Loucy (cell line): ENCODE data around the gene GPATCH2L.

Experiments used
- H2AFZ ChIP-seq: fragments of 200-600 bp; sonication (generic); 2 replicates; pipeline ENCODE4 v1.6.0; 2016; ENCODE audit warnings: antibody characterized with exemption, mild to moderate bottlenecking, low read length, moderate library complexity
- H3F3A ChIP-seq: fragments of 200-600 bp; 2 replicates; pipeline ENCODE4 v1.6.0; 2016; ENCODE audit warnings: antibody characterized with exemption, low read depth, mild to moderate bottlenecking
- H3K27me3 ChIP-seq: fragments of 200-600 bp; sonication (generic); 2 replicates; pipeline ENCODE4 v1.6.1; 2014; ENCODE audit warnings: low read length, mild to moderate bottlenecking; ENCODE audit not compliant: insufficient read depth, poor library complexity, severe bottlenecking
- H3K36me3 ChIP-seq: fragments of 200-600 bp; sonication (generic); 2 replicates; pipeline ENCODE4 v1.6.1; 2016; ENCODE audit warnings: low read length; ENCODE audit not compliant: insufficient read depth
- H3K4me1 ChIP-seq: fragments of 200-600 bp; sonication (generic); 2 replicates; pipeline ENCODE4 v1.5.1; 2014; ENCODE audit warnings: low read length, mild to moderate bottlenecking; ENCODE audit not compliant: insufficient read depth, poor library complexity, severe bottlenecking
- H3K4me2 ChIP-seq: fragments of 200-600 bp; sonication (generic); 2 replicates; pipeline ENCODE4 v1.6.0; 2014; ENCODE audit warnings: antibody characterized with exemption, low read length, low read depth, mild to moderate bottlenecking; ENCODE audit not compliant: poor library complexity, severe bottlenecking
- H3K4me3 ChIP-seq: fragments of 200-600 bp; sonication (generic); 2 replicates; pipeline ENCODE4 v1.5.1; 2014; ENCODE audit warnings: low read length, mild to moderate bottlenecking, mixed read lengths; ENCODE audit not compliant: poor library complexity, severe bottlenecking
- H3K79me2 ChIP-seq: fragments of 200-600 bp; sonication (generic); 2 replicates; pipeline ENCODE4 v1.6.1; 2014; ENCODE audit warnings: low read length; ENCODE audit not compliant: insufficient read depth
- H3K9ac ChIP-seq: fragments of 200-600 bp; sonication (generic); 2 replicates; pipeline ENCODE4 v1.6.0; 2014; ENCODE audit warnings: mild to moderate bottlenecking, low read depth, low read length, moderate library complexity; ENCODE audit not compliant: poor library complexity, severe bottlenecking
- H3K9me2 ChIP-seq: fragments of 200-600 bp; sonication (generic); replicated peaks from 2 replicates; pipeline ENCODE4 v1.6.1; 2016; ENCODE audit warnings: low read depth, low read length, mixed read lengths
- H3K9me3 ChIP-seq: fragments of 200-600 bp; sonication (generic); 2 replicates; pipeline ENCODE4 v1.6.1; 2014; ENCODE audit warnings: mild to moderate bottlenecking, antibody characterized with exemption, low read length, low read depth; ENCODE audit not compliant: insufficient read depth
- H4K20me1 ChIP-seq: fragments of 200-600 bp; sonication (generic); 2 replicates; pipeline ENCODE4 v1.6.0; 2014; ENCODE audit warnings: antibody characterized with exemption, low read length, mild to moderate bottlenecking; ENCODE audit not compliant: insufficient read depth, poor library complexity, severe bottlenecking
- EZH2phosphoT487 ChIP-seq: fragments of 200-600 bp; IDR thresholded peaks from 2 replicates; pipeline ENCODE4 v1.6.1; 2018; ENCODE audit warnings: antibody characterized with exemption, mild to moderate bottlenecking, moderate library complexity, borderline replicate concordance
- TF ChIP-seq, protein P1 (sequence below): fragments of 200-600 bp; sonication (generic); conservative IDR thresholded peaks from 2 replicates; pipeline ENCODE4 v1.5.1; 2014; ENCODE audit warnings: mild to moderate bottlenecking, antibody characterized with exemption, low read length

Gene GPATCH2L

DNA sequence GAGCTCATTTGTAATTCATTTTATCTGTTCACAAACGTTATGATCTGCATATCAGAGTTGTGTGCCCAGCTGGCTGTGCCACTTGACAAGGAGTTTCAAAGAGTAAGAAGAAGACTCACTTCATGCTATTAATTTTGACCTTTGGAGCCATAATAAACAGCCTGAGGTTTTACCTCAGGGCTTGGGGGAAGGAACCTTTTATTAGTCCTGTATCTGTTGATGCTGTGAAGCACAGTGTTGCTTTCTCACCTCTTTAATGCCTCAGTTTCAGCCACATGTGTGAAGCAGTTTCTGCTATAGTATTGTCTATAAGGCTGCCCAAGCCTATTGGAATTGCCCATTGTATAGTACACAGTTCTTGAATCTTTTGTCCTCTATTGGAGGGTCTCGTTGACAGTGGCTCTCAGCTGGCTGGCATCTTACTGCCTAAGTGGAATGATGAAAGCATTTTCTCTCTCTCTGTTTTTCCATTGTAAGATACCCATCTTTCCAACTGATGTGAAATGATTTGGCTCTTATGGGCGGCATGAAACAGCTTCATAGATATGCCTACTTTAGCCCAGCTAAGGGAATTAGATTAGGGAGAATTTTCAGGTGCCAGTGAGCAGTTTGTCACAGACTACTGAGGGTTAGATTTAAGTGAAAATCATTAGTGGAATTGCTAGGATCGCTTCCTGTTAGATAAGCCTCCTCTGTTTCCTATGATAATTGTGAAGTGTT is 34.7 kb downstream of the GPATCH2L start:
- H3K36me3 ChIP-seq, result peaks cover 84% of the 10 kb centered on the region
- H3K9me3 ChIP-seq, result no peaks in the 10 kb centered on the region
- H3K4me3 ChIP-seq, result no peak overlapping the region
- H2AFZ ChIP-seq, result no peak overlapping the region
- H3K27me3 ChIP-seq, result no peaks in the 10 kb centered on the region
- no peaks in the 10 kb centered on the region for H3K4me1 ChIP-seq
- H3K79me2 ChIP-seq, result peaks cover 55% of the 10 kb centered on the region
- TF ChIP-seq, protein P1, sequence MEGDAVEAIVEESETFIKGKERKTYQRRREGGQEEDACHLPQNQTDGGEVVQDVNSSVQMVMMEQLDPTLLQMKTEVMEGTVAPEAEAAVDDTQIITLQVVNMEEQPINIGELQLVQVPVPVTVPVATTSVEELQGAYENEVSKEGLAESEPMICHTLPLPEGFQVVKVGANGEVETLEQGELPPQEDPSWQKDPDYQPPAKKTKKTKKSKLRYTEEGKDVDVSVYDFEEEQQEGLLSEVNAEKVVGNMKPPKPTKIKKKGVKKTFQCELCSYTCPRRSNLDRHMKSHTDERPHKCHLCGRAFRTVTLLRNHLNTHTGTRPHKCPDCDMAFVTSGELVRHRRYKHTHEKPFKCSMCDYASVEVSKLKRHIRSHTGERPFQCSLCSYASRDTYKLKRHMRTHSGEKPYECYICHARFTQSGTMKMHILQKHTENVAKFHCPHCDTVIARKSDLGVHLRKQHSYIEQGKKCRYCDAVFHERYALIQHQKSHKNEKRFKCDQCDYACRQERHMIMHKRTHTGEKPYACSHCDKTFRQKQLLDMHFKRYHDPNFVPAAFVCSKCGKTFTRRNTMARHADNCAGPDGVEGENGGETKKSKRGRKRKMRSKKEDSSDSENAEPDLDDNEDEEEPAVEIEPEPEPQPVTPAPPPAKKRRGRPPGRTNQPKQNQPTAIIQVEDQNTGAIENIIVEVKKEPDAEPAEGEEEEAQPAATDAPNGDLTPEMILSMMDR, result no peak
- TF ChIP-seq EZH2phosphoT487, result no peak
- H3K9me2 ChIP-seq, result no peaks in the 10 kb centered on the region
- no peaks in the 10 kb centered on the region for H3F3A ChIP-seq
- H4K20me1 ChIP-seq, result peaks cover 17% of the 10 kb centered on the region
- no peak overlapping the region for H3K9ac ChIP-seq
- no peak overlapping the region for H3K4me2 ChIP-seq

DNA sequence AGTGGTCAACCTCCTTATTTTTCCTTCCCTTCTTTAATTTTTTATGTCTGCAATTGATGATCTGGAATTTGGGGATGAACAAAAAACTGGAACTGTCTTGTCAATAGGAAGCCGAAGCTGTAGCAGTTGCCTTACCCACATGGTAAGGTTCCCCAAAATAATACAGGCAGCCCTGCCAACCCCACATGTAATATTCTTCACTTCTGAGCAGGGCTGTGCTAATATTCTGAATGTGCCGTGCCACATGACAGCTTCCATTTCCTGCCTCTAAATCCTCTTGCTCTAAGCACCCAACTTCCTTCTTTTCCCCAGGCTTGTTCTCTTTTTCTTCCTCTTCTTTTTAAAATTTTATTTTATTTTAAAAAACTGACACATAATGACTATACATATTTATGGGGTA is 39.6 kb downstream of the GPATCH2L start:
- no peaks in the 10 kb centered on the region for H3K4me1 ChIP-seq
- H4K20me1 ChIP-seq, result peaks cover 16% of the 10 kb centered on the region
- peaks cover 92% of the 10 kb centered on the region; the same call in 1 of the 2 replicates for H3K36me3 ChIP-seq
- no peaks in the 10 kb centered on the region for H3K9me3 ChIP-seq
- TF ChIP-seq, protein P1, result no peak
- TF ChIP-seq EZH2phosphoT487, result no peak
- H3K27me3 ChIP-seq, result no peaks in the 10 kb centered on the region
- H3K9me2 ChIP-seq, result no peaks in the 10 kb centered on the region
- H3K9ac ChIP-seq, result no peak overlapping the region
- H2AFZ ChIP-seq, result no peak overlapping the region
- no peaks in the 10 kb centered on the region for H3F3A ChIP-seq
- no peak overlapping the region for H3K4me2 ChIP-seq
- H3K79me2 ChIP-seq, result peaks cover 33% of the 10 kb centered on the region; the same call in 1 of the 2 replicates
- H3K4me3 ChIP-seq, result no peak overlapping the region

DNA sequence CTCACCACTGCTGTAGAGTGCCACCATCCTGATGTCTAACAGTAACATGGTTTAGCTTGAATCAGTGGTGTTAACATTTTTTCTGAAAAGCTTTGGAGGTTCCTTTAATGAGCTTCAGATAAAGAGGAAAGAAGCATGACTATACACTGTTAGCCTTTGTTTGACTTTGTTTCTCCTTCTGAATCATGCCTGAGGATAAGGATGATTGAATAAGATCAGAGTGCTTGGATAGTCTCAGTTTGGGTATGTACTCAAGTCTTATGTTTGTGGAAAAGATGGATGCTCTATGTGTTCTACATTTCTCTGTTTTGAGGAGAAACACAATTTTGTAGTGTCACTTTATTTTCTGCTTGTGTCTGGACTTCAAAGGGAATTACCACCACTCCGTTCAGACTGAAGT is 42.0 kb downstream of the GPATCH2L start:
- TF ChIP-seq, protein P1, result no peak
- no peak for TF ChIP-seq EZH2phosphoT487

More for the DNA sequence above, 42.0 kb downstream of the GPATCH2L start:
- no peaks in the 10 kb centered on the region for H3K4me1 ChIP-seq
- H3K9me2 ChIP-seq, result no peaks in the 10 kb centered on the region
- no peak overlapping the region for H3K4me3 ChIP-seq
- no peak overlapping the region for H2AFZ ChIP-seq
- peaks cover 16% of the 10 kb centered on the region for H4K20me1 ChIP-seq
- H3K79me2 ChIP-seq, result 0 out of 2 replicates have a peak, but pooled peaks cover 14% of the 10 kb centered on the region
- H3K27me3 ChIP-seq, result no peaks in the 10 kb centered on the region
- peaks cover 93% of the 10 kb centered on the region for H3K36me3 ChIP-seq
- H3K9me3 ChIP-seq, result no peaks in the 10 kb centered on the region
- no peak overlapping the region for H3K4me2 ChIP-seq
- H3K9ac ChIP-seq, result no peak overlapping the region
- no peaks in the 10 kb centered on the region for H3F3A ChIP-seq
